BE2C (cell line): Measurements from ENCODE around the gene BRICD5.

Source experiments
- DNase-seq: peaks from one replicate; pipeline ENCODE4 v3.0.0-alpha.2; 2020
- H3K27me3 ChIP-seq: fragments of 250-450 bp; sonication (Bioruptor Pico); 2 replicates; pipeline ENCODE4 v1.5.1; 2020; ENCODE audit warnings: mild to moderate bottlenecking
- H3K36me3 ChIP-seq: fragments of 250-450 bp; sonication (Bioruptor Pico); 2 replicates; pipeline ENCODE4 v1.5.1; 2020; ENCODE audit warnings: mild to moderate bottlenecking
- H3K4me1 ChIP-seq: fragments of 250-450 bp; sonication (Bioruptor Pico); 2 replicates; pipeline ENCODE4 v1.5.1; 2020
- H3K4me3 ChIP-seq: 2 replicates; pipeline ENCODE4 v1.5.1; 2011; ENCODE audit warnings: low read depth, low read length
- H3K9me3 ChIP-seq: fragments of 250-450 bp; sonication (Bioruptor Pico); 2 replicates; pipeline ENCODE4 v1.5.1; 2020
- CTCF ChIP-seq: IDR thresholded peaks from 2 replicates; pipeline ENCODE4 v1.5.1; 2012; ENCODE audit warnings: mild to moderate bottlenecking, low read depth, low read length

The BRICD5 gene

GRCh38 chr16:2231016-2231931, 20.6 kb upstream of the BRICD5 start:
- DNase-seq = no peak
- H3K27me3 ChIP-seq = no peaks in the 10 kb centered on the region
- peaks cover 74% of the 10 kb centered on the region for H3K36me3 ChIP-seq
- H3K9me3 ChIP-seq = no peaks in the 10 kb centered on the region
- no peaks in the 10 kb centered on the region for H3K4me1 ChIP-seq
- H3K4me3 ChIP-seq = no peak overlapping the region
- TF ChIP-seq CTCF = no peak

GRCh38 chr16:2230376-2230775, 19.7 kb upstream of the BRICD5 start:
- no peak overlapping the region for H3K4me3 ChIP-seq
- no peaks in the 10 kb centered on the region for H3K9me3 ChIP-seq
- DNase-seq = no peak
- TF ChIP-seq CTCF = no peak
- no peaks in the 10 kb centered on the region for H3K27me3 ChIP-seq
- peaks cover 70% of the 10 kb centered on the region for H3K36me3 ChIP-seq
- no peaks in the 10 kb centered on the region for H3K4me1 ChIP-seq

GRCh38 chr16:2229632-2230250, 19.1 kb upstream of the BRICD5 start:
- H3K4me1 ChIP-seq = no peaks in the 10 kb centered on the region
- H3K36me3 ChIP-seq = peaks cover 63% of the 10 kb centered on the region
- no peaks in the 10 kb centered on the region for H3K9me3 ChIP-seq

GRCh38 chr16:2229091-2229490, 18.4 kb upstream of the BRICD5 start:
- no peak for TF ChIP-seq CTCF
- Histone ChIP-seq H3K27me3 (no peaks in the 10 kb centered on the region), H3K4me1 (no peaks in the 10 kb centered on the region), H3K36me3 (peaks cover 59% of the 10 kb centered on the region), H3K9me3 (no peaks in the 10 kb centered on the region), H3K4me3 (no peak overlapping the region)
- no peak for DNase-seq

More at GRCh38 chr16:2229632-2230250, 19.1 kb upstream of the BRICD5 start:
- no peaks in the 10 kb centered on the region for H3K27me3 ChIP-seq
- H3K4me3 ChIP-seq = no peak overlapping the region
- TF ChIP-seq CTCF = no peak
- DNase-seq = no peak

- H3K4me3 ChIP-seq = no peak overlapping the region
- H3K4me1 ChIP-seq = no peaks in the 10 kb centered on the region
- no peaks in the 10 kb centered on the region for H3K27me3 ChIP-seq
- TF ChIP-seq CTCF = no peak
- H3K9me3 ChIP-seq = no peaks in the 10 kb centered on the region
- DNase-seq = no peak
- peaks cover 51% of the 10 kb centered on the region for H3K36me3 ChIP-seq
Observed at GRCh38 chr16:2228161-2228824, 17.6 kb upstream of the BRICD5 start.

- peaks cover 37% of the 10 kb centered on the region for H3K36me3 ChIP-seq
- H3K4me1 ChIP-seq = no peaks in the 10 kb centered on the region
- TF ChIP-seq CTCF = no peak
- no peaks in the 10 kb centered on the region for H3K27me3 ChIP-seq
- DNase-seq = no peak
- H3K4me3 ChIP-seq = no peak overlapping the region
- no peaks in the 10 kb centered on the region for H3K9me3 ChIP-seq
Observed at GRCh38 chr16:2226918-2227317, 16.3 kb upstream of the BRICD5 start.
